ENCODE results near the gene HCFC1.

The HCFC1 gene

GRCh38 chrX:153958605-153959004 is 13.0 kb downstream of the HCFC1 start:
- no peak for DNase-seq (ENCODE audit: low read depth in 2 of 2)

GRCh38 chrX:153957224-153957623 is 14.4 kb downstream of the HCFC1 start:
- no peak for DNase-seq (ENCODE audit: low read depth in 2 of 2)

- no peak for DNase-seq (ENCODE audit: low read depth in 2 of 2)
These were observed 15.3 kb downstream of the HCFC1 start for GRCh38 chrX:153956044-153956907.

GRCh38 chrX:153955228-153955732 is 16.3 kb downstream of the HCFC1 start:
- no peak for DNase-seq (ENCODE audit: low read depth in 2 of 2)

GRCh38 chrX:153954558-153955227 is 16.9 kb downstream of the HCFC1 start:
- DNase-seq (ENCODE audit: low read depth in 2 of 2): no peak

- DNase-seq (ENCODE audit: low read depth in 2 of 2): no peak
These were observed 17.6 kb downstream of the HCFC1 start for GRCh38 chrX:153953892-153954557.

- peak; percentile 44 to 66 for DNase-seq (ENCODE audit: low read depth in 2 of 2)
These were observed 18.2 kb downstream of the HCFC1 start for GRCh38 chrX:153953342-153953830.

GRCh38 chrX:153952373-153953026 is 19.1 kb downstream of the HCFC1 start:
- no peak for DNase-seq (ENCODE audit: low read depth in 2 of 2)

GRCh38 chrX:153951683-153952372 is 19.8 kb downstream of the HCFC1 start:
- DNase-seq (ENCODE audit: low read depth in 2 of 2): no peak

GRCh38 chrX:153950127-153950526 is 21.5 kb downstream of the HCFC1 start:
- no peak for DNase-seq (ENCODE audit: low read depth in 2 of 2)

- DNase-seq (ENCODE audit: low read depth in 2 of 2): no peak
These were observed 22.5 kb downstream of the HCFC1 start for GRCh38 chrX:153948847-153949805.

- DNase-seq (ENCODE audit: low read depth in 2 of 2): no peak
These were observed 23.6 kb downstream of the HCFC1 start for GRCh38 chrX:153948002-153948466.

- DNase-seq (ENCODE audit: low read depth in 2 of 2): peak in 1 of 2 experiments; percentile 65
These were observed 24.4 kb downstream of the HCFC1 start for GRCh38 chrX:153947009-153947769.

- DNase-seq (ENCODE audit: low read depth in 2 of 2): no peak
These were observed 25.4 kb downstream of the HCFC1 start for GRCh38 chrX:153945956-153946943.

GRCh38 chrX:153944800-153945150 is 26.8 kb downstream of the HCFC1 start:
- DNase-seq (ENCODE audit: low read depth in 2 of 2): no peak

- no peak for DNase-seq (ENCODE audit: low read depth in 2 of 2)
These were observed 27.3 kb downstream of the HCFC1 start, which contains the start of gene RENBP for GRCh38 chrX:153944140-153944799. Gene RENBP, minus strand, starts transcription at chrX:153944643. Its CDS starts 33 bp downstream, at chrX:153944610.

All from stimulated activated CD4-positive, alpha-beta T cell treated with anti-CD3 and anti-CD28 coated beads, Interleukin-12 subunit alpha, Interleukin-12 subunit beta, amount 100 ng/mL, for 24 hours (primary cell).